T-helper 22 cell (primary cell): ENCODE measurements around the gene SLC28A1.
"Not testable (repeated sequence)": the region's sequence is repeated elsewhere in the genome, so short reads cannot be mapped to it uniquely, and the experiment has no call there.

Source experiments
- DNase-seq: peaks from one replicate; pipeline ENCODE4 v3.0.0-alpha.2; 2020; ENCODE audit warnings: low read depth

SLC28A1 gene

DNA sequence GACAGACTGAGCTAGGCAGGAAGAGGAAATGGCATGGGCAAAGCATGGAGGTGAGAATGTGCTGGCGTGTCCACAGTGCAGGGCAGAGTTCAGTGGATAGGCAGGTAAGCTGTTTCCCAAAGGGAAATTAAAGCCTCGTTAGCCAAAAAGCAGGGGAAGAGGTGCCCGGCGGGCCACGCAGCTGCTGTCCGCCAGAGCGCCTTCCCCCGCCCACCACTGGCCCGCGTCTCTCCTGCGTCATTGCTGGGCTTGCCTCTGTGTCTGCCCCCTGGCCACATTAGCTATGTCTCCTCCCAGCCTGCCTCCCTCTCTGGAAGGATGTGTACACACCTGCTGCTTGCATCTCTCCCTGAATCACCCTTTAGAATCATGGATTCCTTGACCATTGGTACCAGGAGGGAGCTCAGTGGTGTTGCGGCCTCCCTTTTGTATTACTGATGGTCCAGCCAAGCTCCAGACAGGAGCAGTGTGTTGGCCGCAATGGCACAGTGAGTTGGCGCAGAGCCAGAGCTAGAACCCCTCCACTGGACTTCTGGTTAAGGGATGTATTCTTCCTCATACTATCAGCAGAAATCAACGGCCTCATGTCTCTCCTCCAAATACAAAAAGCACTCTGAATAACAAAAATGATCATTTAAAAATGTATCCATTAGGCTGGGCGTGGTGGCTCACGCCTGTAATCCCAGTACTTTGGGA is 26.6 kb downstream of the SLC28A1 start:
- no peak for DNase-seq

DNA sequence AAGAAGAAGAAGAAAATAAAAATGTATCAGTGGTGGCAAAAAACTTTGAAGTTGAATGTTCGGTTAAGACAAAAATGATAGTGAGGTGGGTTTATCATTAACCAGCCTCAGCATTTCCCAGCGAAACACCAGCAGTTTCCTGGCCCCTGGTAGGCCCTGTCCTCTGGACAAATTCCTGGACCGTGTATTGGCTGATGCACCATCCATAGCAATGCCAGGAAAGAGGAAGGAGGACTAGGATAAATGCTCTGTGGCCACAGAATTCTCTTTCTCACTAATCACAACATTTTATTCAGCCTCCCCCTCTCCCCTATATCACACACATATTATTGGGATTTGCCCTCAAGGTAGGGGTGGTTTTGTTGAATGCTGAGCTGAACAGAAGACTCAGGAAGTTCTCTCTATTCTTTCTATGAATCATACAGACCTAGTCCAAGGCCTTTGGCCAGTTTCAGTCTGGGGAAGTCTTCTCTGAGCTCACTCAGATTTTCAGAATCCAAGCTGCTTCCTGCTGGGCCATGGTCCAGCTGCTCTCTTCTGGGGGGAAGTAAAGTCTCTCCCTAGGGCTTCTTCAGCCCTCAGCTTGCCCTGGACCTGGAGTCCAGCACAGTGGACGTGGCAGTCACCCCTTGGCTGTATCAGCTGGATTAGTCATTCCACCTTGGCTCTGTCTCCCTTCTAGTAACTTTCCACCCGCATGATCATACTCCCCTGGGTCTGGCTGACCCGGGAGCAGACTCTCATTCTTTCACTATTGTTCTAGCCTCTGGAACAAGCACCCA is 27.6 kb downstream of the SLC28A1 start:
- no peak for DNase-seq

- no peak for DNase-seq
Measured at GRCh38 chr15:84913360-84913723, 28.9 kb downstream of the SLC28A1 start.

- no peak for DNase-seq
Measured at GRCh38 chr15:84914351-84914750, 29.9 kb downstream of the SLC28A1 start.

DNA sequence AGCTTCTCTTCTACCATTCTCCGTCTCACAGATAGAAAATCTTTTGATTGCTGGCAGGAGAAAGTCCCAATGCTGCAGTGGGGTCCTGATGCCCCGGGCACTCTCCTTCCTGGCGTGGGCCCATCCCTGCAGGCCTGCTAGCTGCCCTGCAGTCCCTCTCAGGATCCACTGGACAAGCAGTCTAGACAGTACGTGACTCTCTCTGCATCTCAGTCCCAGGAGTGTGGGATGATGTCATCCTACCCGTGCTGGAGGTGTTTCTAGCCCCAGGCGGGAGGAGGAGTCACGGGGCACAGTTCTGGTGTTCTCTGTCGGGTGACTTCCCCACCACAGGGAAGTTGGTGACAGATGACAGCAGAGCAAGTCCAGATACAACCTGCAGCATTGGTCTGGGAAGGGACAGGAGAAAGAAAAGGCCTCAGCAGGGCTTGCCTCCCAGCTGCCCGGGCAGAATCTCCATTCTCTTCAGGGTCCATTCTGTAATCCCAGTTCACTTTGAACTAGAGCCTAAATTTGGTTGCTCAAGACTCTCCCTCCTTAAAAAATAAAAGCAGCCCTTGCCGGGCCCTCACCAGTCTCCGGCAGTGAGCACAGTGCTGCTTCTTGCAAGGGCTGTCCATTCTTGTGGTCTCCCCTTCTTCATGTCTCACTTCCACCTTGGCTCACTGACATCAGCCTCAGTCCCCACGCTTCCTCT is 30.6 kb downstream of the SLC28A1 start:
- no peak for DNase-seq

GRCh38 chr15:84915606-84915958 is 31.1 kb downstream of the SLC28A1 start:
- no peak for DNase-seq

- DNase-seq: no peak
Measured at GRCh38 chr15:84917452-84917851, 33.0 kb downstream of the SLC28A1 start.

- no peak for DNase-seq
Measured at GRCh38 chr15:84919106-84919667, 34.7 kb downstream of the SLC28A1 start.

GRCh38 chr15:84921121-84921520 is 36.7 kb downstream of the SLC28A1 start:
- DNase-seq: no peak

DNA sequence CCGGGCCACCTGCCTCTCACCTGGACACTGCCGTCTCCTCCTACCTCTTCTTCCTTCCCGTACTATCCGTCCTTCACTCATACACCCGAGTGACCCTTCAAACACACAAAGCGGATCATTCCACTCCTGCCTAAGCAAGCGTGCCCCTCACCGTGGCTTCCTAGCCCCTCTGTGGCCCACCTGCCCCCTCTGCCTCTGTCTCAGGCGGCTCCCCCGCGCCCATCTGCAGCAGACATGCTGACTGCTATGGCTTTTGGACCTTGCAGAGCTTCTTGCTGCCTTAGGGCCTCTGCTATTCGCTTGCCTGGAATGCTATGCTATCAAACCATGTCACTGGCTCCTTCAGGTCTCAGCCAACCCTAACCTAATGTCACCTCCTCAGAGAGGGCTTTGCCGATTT is 38.1 kb downstream of the SLC28A1 start:
- no peak for DNase-seq

DNA sequence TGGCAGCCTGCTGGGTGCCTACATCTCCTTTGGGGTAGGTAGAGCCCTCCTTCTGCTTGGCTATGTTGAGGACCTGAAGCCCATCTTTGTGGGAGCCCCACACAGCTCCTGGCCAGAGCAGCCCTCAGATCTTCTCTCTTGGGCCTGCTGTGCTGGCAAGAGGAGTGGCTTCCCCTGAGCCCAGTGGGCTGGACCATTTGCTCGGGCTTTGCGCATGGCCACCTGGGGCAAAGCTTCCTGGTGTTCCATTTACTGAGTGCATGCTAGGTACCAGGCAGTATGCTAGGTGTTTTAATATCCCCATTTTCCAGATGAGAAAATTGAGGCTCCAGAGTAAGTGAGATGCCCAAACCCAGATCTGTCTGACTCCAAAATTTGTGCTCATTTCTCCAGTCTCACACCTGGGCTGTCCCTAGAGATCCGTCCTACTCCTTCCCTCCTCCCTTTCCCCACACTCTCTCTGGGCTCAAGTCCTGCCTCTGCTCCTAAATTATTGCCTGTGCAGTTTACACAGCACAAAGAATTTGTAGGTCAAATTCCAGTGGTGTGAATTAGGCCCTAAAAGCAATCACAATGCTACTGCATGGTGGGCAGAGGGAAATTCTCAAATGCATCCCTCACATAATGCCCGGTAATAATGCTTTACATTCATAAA is 39.7 kb downstream of the SLC28A1 start:
- DNase-seq: no peak

DNA sequence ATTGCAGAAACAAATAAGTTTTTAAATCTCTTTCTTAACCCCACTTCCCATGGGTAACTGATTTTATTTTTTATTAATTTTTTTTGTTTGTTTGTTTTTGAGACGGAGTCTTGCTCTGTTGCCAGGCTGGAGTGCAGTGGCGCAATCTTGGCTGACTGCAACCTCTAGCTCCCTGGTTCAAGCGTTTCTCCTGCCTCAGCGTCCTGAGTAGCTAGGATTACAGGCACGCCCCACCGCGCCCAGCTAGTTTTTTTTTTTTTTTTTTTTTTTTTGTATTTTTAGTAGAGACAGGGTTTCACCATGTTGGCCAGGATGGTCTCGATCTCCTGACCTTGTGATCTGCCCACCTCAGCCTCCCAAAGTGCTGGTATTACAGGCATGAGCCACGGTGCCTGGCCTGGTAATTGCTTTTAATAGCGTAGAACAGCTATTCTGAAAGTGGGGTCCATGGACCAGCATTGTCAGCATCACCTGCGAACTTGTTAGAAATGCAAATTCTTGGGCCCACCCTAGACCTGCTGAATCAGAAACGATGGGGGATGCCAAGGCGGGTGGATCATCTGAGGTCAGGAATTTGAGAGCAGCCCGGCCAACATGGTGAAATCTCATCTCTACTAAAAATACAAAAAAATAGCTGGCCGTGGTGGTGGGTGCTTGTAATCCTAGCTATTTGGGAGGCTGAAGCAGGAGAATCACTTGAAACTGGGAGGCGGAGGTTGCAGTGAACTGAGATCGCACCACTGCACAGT is 40.5 kb downstream of the SLC28A1 start:
- DNase-seq: not testable (repeated sequence)

DNA sequence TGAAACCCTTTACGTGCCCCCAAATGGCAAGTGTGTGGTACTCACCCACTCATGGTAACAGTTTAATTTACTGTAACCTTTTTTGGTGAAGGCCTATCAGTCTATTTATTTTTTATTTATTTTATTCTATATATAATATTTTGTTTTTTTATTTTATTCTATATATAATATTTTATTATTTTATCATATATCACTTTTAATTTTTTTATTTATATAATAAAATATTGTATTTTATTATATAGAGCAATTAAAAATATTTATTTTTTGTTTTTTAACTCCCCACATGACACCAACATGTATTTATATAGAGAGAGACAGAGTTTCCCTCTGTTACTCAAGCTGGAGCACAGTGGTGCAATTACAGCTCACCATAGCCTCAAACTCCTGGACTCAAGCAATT is 41.4 kb downstream of the SLC28A1 start:
- DNase-seq: no peak

- no peak for DNase-seq
Measured at GRCh38 chr15:84926491-84927230, 42.2 kb downstream of the SLC28A1 start.

DNA sequence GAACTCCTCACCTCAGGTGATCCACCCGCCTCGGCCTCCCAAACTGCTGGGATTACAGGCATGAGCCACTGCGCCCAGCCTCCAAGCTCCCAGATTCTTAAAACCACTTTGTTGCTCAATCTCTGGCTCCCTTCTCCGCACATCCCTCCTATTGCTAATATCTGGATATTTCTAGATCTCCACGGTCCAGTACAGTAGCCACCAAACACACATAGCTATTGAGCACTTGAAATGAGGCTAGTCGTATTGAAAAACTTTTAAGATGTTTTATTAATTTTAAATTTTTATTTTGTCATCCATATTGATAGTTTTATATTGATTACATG is 44.3 kb downstream of the SLC28A1 start:
- no peak for DNase-seq

DNA sequence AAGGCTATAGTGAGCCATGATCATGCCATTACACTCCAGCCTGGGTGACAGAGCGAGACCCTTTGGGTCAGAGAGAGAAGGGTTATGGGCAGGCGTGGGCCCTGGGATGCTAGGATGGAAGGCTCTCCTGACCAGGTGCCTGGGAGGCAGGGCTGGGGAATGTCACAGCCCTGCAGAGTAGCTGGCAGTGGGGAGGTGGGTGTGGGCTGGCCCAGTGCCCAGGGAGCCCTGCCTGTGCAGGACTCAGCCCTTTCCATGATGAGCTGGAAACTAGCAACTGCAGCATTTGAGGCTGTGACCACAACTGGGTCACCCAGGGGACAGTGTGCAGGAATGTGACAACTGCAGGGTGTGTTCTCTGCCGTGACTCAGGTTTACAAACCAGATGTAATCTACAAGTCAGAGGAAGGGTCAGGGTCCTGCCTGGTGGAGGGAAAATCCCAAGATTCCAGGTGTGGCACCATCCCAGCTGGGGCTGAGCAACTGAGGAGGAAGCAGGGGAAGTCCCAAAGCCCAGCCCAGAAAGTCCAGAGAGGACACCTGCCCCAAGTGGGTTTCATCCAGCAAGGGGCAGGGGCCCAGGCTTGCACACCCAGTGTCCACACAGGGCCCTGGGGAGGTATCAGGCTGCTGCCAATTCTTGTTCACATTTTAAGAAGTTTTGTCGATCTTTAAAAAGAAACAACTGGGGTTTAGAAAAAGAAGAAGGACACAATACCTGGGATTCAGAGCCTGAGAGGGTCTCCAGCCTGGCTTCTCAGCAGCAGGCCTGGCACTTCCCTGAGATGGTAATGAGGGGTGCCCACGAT is 45.5 kb downstream of the SLC28A1 start:
- no peak for DNase-seq

DNA sequence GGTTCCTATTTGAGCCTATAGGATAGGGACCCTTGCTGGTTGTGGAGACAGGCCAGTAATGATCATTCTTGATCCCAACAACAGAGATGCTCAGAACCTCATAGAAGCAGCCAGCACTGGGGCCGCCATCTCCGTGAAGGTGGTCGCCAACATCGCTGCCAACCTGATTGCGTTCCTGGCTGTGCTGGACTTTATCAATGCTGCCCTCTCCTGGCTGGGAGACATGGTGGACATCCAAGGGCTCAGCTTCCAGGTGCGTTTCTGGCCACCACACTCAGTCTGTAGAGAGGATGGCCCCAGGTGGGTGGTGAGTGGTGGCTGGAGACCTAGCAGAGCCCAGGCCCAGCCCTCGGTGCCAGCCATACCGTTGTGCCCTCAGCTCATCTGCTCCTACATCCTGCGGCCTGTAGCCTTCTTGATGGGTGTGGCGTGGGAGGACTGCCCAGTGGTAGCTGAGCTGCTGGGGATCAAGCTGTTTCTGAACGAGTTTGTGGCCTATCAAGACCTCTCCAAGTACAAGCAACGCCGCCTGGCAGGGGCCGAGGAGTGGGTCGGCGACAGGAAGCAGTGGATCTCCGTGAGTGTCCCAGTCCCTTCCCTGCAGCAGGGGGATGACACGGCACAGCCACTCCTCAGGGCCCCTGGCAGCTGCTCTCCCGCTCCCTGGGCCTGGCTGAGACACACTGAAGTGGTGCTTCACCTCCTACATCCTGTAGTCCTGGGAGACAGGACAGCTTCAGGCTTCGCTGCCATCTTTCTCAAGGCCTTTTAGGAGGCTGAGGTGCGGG is 50.7 kb downstream of the SLC28A1 start:
- no peak for DNase-seq

- no peak for DNase-seq
Measured at GRCh38 chr15:84937144-84937543, 52.7 kb downstream of the SLC28A1 start.

- DNase-seq: no peak
Measured at GRCh38 chr15:84938726-84939125, 54.3 kb downstream of the SLC28A1 start.
